ENCODE results near the gene GPR146. TPM values are rescaled to one million over a fixed set of nuclear protein-coding genes. Genes with fewer than 3 reads are reported as not detected.
"Not testable (repeated sequence)": the region's sequence is repeated elsewhere in the genome, so short reads cannot be mapped to it uniquely, and the experiment has no call there.

GPR146 gene
- total RNA-seq, 1 donor from 2014 or later, result 36.1 TPM

- H3K36me3 ChIP-seq, result no peaks in the 10 kb centered on the region
- DNase-seq (ENCODE audit: extremely low spot score in 2 of 2), result no peak
- H3K4me1 ChIP-seq, result peaks cover 17% of the 10 kb centered on the region
- H3K4me3 ChIP-seq, result no peak overlapping the region
- H3K27me3 ChIP-seq, result no peaks in the 10 kb centered on the region
- H3K27ac ChIP-seq, result no peak overlapping the region
- no peak for TF ChIP-seq POLR2AphosphoS5 (IDR thresholded peaks at IDR 0.05; ENCODE audit: insufficient read depth in 1 of 2, low read depth in 1 of 2)
- no peak for TF ChIP-seq POLR2A (IDR thresholded peaks at IDR 0.05)
- no peak for TF ChIP-seq CTCF (IDR thresholded peaks at IDR 0.05)
- intact Hi-C loops (cut with DNase I), result no loop called here
- H3K9me3 ChIP-seq, result no peaks in the 10 kb centered on the region
Observed at GRCh38 chr7:1032536-1033181, 11.7 kb upstream of the GPR146 start.

GRCh38 chr7:1033546-1034145, 10.7 kb upstream of the GPR146 start:
- no peak overlapping the region for H3K27ac ChIP-seq
- no peak for TF ChIP-seq POLR2AphosphoS5 (IDR thresholded peaks at IDR 0.05; ENCODE audit: insufficient read depth in 1 of 2, low read depth in 1 of 2)
- no peak for TF ChIP-seq CTCF (IDR thresholded peaks at IDR 0.05)
- no peak for TF ChIP-seq POLR2A (IDR thresholded peaks at IDR 0.05)
- H3K9me3 ChIP-seq, result no peaks in the 10 kb centered on the region
- no peaks in the 10 kb centered on the region for H3K27me3 ChIP-seq
- DNase-seq (ENCODE audit: extremely low spot score in 2 of 2), result no peak
- intact Hi-C loops (cut with DNase I), result no loop called here
- no peak overlapping the region for H3K4me3 ChIP-seq
- H3K4me1 ChIP-seq, result peaks cover 12% of the 10 kb centered on the region
- no peaks in the 10 kb centered on the region for H3K36me3 ChIP-seq

GRCh38 chr7:1034769-1035168, 9.6 kb upstream of the GPR146 start:
- H3K27ac ChIP-seq; H3K27me3 ChIP-seq; DNase-seq (ENCODE audit: extremely low spot score in 2 of 2); H3K36me3 ChIP-seq; H3K9me3 ChIP-seq; H3K4me3 ChIP-seq; H3K4me1 ChIP-seq; intact Hi-C loops (cut with DNase I): not testable (repeated sequence)

- DNase-seq (ENCODE audit: extremely low spot score in 2 of 2); H3K36me3 ChIP-seq; H3K27me3 ChIP-seq; H3K4me1 ChIP-seq; intact Hi-C loops (cut with DNase I); H3K4me3 ChIP-seq; H3K9me3 ChIP-seq; H3K27ac ChIP-seq: not testable (repeated sequence)
Observed at GRCh38 chr7:1036164-1036928, 8.0 kb upstream of the GPR146 start.

- H3K36me3 ChIP-seq; H3K9me3 ChIP-seq; H3K27me3 ChIP-seq; H3K27ac ChIP-seq; intact Hi-C loops (cut with DNase I); H3K4me3 ChIP-seq; DNase-seq (ENCODE audit: extremely low spot score in 2 of 2): not testable (repeated sequence)
- H3K4me1 ChIP-seq, result peaks cover 26% of the 10 kb centered on the region
Observed at GRCh38 chr7:1040233-1040632, 4.1 kb upstream of the GPR146 start.

GRCh38 chr7:1040790-1041189, 3.6 kb upstream of the GPR146 start:
- Histone ChIP-seq H3K9me3 (no peaks in the 10 kb centered on the region), H3K4me3 (peak overlapping the region in 1 of 2 donors; percentile 12), H3K27ac (no peak overlapping the region), H3K36me3 (no peaks in the 10 kb centered on the region), H3K27me3 (no peaks in the 10 kb centered on the region), H3K4me1 (peaks cover 31% of the 10 kb centered on the region)
- TF ChIP-seq CTCF (IDR thresholded peaks at IDR 0.05) (no peak), POLR2AphosphoS5 (IDR thresholded peaks at IDR 0.05; ENCODE audit: insufficient read depth in 1 of 2, low read depth in 1 of 2) (peak in 1 of 2 donors; percentile 72), POLR2A (IDR thresholded peaks at IDR 0.05) (no peak)
- DNase-seq (ENCODE audit: extremely low spot score in 2 of 2), result no peak
- intact Hi-C loops (cut with DNase I), result no loop called here
